CMK (cell line): ENCODE measurements around the gene SYTL3.
A peak's percentile ranks its signal among the peaks of the same experiment; 100 is the strongest.
"Not testable (repeated sequence)": the region's sequence is repeated elsewhere in the genome, so short reads cannot be mapped to it uniquely, and the experiment has no call there.

Experiments
- DNase-seq: peaks from one replicate; pipeline ENCODE4 v3.0.0-alpha.2; 2010; ENCODE audit warnings: low read depth

SYTL3 gene

DNA sequence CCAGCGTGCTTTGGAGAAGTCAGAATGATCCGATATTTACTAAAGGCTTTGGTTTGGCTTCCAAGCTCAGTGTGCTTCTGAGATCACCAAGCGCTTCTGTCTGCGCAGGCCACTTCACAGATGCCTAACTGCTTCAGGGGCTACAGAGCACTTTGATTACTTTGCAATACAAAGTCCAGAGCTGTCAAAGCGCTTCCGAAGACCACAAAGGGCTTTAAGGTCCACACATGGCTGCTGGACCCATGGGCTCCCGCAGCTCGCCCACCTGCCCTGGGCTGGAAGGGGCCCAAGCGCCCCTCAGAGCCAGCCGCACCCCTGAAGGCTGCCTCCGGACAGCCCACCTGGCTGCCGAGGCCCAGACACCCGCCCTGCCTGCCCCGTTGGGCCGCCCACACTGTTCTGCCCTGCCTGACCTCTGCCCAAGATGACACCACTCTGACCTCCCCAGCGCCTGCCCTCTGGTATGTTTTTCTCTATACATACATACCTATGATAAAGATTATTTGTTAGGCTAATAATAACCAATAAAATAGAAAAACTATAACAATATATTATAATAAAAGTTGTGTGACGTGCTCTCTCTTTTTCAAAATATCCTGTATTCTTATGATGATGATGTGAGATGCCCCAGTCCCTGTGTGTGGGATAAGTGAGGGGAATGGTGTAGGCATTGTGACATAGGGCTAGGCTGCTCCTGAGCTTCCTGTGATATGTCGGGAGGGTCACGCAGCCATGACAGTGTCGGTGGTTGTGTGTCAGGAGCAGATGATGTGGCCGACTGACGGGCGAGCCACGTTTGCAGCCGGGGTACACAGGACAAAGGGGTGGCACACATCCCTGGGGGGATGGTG, 27.9 kb upstream of the SYTL3 start:
- DNase-seq: no peak

DNA sequence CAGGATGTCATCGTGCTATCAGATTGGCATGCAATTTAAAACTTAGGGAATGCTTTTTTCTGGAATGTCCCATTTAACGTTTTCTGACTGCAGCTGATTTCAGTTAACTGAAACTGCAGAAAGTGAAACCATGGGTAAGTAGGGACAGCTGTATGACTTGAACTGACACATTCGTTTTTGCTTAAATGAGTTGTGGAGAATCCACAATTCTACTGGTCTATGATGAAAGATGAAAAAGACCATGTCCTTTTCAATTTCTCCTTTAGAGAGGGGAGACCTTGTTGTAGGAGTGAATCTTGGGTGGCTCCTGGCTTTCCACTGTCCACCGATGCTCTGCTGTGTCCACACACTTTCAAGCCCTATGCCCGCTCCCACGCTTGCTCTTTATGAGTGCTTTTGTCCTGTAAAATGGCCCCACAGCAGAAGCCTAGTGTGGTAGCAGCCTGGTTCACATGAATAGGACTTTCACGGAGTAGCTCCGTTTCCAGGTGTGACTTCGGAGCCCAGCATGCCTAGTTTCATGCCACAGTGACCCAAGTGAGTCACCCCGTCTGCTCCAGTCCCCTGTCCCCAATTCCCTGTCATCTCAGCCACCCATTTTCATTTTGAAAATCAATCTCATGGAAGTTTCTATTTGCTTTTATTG, 27.2 kb upstream of the SYTL3 start:
- no peak for DNase-seq

DNA sequence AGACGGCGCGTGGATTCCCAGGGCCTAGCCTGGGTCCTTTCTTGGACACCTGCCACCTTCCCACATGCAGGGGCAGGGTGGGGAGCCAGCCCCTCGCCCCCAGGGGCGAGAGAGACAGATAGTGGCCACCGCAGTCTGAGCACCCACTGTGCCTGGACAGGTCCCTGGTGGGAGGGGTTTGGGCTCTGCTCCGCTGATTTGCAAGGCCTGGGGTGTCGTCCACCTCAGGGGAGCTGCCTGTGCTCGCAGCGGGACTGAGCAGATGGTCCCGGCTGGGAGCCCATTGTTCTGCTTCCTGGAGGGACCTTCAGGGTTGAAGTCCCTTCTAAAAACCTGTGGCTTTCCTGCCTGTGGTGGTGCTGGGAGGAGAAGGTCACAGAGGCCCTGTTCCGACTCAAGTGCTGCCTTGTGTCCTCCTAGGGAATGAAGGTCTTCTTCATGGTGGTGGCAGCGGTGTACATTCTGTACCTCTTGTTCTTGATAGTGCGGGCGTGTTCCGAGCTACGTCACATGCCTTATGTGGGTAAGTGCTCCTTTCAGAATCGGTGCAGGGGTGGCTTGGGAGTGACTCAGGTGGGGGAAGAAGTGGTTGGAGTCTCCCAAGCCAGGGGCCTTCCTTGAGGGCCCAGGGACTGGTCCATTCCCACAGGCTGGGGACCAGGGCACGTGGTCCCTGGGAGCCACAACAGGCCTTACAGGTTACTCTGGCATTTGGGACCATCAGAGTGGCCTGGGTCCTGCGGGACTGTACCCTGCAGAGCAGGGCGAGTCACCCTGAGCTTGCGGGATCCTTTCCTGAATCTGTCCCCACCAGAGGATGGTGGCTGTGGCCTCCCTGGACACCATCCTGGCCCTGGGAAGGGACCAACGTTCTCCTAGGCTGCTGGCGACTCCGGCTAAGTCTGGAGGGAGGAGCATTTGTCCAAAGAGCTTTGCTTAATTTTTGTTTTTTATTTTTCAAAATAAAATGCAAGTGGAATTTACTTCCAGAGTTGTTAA, 24.9 kb upstream of the SYTL3 start:
- DNase-seq: no peak

DNA sequence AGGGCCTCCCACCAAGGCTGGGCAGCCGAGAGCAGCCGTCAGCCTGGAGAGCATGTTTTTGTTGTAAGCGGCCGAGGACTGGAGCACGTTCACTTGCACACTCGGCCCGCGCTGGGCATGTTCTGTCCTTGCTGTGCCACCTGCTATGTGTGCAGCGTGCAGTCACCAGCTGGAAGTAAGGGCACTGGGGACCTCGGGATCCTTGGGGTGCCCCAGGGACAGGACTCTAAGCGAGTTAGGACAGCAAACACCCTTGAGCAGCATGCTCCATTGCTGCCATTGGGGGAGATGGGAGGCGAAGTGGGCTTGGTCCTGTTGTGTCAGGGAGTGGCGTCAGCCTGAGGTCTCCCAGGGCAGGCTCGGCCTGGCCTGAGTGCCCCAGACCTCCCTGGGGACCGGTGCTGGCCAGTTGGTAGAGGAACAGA, 24.0 kb upstream of the SYTL3 start:
- no peak for DNase-seq

DNA sequence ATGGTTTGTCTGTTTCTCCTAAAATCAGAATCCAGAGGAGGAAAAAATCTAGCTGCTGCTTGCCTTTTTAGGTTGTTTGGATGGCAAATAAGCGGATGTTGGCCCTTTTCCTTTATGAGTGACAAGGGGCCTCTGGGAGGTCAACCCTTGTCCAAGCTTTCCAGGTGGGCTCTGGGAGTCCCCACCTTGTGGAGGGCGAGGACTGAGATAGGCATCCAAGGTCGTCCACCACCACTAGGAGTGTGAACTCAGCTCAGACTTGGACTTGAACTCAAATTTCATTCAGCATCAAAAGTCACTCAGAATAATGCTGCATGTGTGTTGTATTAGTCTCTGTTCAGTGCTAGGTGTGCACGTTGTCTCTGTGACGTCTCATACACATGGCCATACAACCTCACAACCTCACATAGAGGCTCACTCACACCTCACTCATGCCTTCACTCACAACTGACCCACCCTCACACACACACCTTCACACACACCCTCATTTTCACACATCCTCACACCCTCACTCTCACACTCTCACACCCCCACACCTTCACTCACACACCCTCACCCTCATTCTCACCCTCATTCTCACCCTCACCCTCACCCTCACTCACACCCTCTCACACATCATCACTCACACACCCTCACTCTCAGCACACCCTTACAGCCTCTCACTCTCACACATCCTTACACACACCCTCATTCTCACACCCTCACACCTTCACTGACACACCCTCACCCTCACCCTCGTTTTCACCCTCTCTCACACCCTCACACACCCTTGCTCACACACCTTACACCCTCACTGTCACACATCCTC, 23.3 kb upstream of the SYTL3 start:
- DNase-seq: no peak

DNA sequence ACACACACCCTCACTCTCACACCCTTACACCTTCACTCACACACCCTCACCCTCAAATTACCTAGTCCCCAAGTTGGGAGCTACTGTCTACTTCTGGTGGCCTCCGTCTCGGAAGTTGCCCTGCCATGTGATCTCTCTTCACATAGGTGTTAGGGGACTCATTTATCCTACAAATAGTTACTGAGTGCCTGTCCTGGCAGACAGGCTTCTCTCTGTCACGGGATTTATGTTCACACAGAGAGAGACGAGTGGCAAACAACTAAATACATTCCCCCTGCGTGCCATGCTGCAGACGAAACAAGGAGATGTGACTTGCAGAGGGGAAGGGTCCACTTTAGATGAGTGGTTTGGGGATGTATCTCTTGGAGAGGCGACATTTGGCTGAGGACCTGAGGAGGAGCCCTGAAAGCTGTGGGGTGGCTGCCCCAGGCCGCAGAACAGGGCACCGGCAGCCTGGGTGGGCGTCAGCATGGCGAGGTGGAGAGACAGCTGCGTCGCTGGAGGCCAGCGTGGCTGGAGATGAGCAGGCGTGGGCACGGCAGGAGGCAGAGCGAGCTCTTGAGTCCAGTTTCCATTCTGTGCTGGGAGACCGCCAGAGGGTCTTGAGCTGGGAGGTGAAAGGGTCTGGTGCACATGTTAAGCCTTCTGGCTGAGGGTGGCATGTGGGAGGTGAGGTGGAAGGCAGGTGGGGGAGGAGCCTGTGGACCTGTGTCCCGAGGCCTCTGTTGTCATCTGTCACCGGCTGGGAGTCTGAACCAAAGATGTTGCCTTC, 22.5 kb upstream of the SYTL3 start:
- DNase-seq: no peak

DNA sequence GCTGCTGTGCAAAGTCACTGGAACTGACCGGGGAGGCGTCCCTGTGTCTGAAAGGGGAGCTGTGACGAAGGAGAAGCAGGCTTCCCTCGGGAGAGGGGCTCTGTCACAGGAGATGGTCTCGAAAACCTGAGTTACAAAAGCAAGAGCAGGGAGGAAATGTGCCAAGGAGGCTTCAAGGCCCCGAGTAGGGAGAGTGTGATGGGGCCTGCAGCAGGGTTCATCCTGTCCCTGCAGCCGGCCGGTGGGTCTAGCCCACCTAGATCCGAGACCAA, 22.0 kb upstream of the SYTL3 start:
- DNase-seq: no peak

DNA sequence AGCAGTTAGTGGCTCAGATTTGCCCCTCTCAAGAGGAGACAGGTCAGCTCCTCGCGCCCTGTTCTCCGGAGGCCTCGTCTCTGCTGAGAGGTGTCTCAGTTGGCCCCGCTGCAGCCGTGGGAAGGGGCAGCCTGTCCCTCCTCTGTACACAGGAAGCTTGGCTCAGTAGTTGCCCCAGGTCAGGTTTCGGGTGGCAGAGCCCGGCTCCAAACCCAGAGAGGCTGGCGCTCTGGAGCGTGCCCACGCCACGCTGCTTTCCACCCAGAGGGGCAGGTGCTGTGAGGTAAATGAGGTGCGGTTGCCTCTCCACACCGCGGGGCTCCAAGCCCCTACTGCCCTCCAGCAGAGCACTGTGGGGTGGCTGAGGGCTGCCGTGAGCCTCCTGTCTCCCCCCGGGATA, 21.3 kb upstream of the SYTL3 start:
- no peak for DNase-seq

DNA sequence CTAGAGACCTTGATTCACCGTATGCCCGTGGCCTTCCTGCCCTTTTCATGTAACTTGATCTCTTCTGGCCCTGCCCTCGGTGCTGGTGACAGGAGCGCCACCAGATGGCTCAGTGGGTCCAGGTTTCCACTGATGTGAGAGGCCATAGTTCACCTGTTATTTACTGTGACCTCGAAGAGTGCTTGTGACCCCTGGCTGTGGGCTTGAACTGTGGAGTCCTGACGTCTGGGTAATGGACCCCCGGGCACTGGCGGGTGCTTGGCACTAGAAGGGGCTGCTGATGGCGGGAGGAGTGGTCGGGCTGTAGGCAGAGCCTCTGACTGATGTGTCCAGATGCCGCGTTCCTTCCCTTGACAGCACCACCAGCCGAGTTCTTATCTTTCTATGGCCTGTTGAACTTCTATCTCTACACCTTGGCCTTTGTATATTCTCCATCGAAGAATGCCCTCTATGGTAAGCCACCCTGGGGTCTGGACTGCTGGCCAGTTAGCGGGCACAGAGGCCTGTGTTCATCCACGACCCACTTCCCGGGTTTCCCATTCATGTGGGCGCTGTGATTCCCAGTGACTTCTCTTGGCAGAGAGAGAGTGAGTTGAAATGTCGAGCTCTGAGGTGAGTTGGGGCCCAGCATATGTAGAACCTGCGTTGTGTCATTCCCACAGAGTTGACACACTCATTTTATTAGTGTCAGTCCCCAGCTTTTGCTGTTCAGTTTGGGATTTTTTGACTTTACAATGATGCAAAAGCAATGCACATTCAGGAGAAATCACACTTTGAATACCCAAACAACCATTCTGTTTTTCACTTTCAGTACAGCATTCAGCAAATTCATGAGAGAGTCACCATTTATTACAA, 20.3 kb upstream of the SYTL3 start:
- no peak for DNase-seq

DNA sequence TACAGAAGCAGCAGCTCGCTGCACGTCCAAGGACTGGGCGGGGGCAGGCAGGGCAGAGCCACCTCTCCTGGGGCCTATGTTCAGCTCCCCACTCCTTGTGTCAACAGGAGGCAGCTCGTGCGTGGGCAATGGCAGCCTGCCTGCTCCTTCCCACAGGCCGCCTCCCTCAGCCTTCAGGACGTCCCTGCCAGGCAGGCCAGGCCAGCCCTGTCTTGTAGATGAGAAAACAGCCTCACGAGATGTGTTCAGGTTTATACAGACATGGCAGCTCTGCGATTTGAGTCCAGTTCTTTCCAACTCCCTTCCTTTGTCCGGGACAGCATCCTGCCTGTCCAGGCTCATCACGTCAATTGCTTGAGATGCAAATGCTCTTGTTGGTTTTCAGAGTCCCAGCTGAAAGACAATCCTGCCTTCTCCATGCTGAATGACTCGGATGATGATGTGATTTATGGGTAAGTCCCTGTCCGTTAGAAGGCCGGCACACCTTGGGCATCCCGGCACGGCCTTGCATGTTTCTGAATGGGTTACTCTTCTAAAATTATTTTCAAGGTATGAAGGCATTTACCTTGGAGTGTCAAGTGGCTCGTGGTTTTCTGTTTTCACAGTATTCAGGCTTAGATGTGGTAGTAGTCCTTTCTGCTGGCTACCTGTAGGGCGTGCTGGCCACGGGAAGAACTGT, 18.8 kb upstream of the SYTL3 start:
- DNase-seq: no peak

DNA sequence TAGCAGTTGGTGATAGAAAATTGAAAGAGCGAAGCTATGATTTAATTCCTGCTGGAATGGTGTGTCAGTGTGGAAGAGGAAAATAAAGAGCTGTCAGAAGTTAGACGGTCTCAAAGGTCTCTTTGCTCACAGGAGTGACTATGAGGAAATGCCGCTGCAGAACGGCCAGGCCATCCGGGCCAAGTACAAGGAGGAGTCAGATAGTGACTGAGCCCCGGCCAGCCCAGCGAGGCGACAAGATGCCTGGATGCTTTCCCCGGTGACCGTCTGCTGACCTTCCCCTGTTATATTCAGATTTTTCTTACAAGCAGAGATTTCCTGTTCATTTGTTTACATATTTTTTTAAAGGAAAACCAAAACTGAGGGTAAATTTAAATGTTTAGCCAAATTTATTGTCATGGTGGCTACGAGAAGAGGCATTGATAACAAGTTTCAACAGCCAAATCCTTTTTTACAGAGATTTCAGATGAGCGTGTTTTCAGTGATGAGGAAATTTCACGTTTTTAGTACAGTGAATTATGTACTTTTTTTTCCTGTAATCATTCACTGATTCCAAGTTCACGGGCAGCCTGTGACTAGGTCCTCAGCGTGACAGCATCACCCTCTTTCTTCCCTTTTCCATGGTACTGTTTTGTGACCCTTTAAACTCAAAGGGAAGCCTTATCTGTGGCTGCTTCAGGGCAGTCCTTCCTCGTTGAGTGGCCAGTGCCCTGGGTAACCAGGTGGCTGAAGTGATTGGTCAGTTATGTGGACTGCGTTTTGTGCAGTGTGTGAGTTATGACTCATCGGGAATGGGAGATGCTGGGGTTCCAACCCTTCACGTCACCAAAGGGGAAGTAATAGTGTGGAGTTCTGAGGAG, 17.9 kb upstream of the SYTL3 start:
- DNase-seq: peak; percentile 94

DNA sequence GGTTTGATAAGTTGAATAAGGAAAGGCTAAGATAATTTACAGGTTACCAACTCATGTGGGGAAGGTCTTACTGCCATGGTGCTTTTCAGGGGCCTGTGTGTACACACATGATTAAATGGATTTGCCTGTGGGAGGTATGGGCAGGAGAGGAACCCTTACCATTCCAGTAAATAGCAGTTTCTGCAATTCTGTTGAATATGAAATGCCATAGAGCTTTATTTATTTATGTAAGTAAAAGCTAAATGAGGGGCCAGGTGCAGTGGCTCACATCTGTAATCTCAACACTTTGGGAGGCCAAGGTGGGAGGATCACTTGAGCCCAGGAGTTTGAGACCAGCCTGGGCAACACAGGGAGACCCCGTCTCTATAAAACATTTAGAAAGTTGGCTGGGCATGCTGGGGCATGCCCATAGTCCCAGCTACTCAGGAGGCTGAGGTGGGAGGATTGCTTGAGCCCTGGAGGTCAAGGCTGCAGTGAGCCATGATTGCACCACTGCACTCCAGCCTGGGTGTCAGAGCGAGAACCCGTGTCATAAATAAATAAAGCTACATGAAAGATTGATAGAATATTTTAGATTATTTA, 17.2 kb upstream of the SYTL3 start:
- DNase-seq: not testable (repeated sequence)

DNA sequence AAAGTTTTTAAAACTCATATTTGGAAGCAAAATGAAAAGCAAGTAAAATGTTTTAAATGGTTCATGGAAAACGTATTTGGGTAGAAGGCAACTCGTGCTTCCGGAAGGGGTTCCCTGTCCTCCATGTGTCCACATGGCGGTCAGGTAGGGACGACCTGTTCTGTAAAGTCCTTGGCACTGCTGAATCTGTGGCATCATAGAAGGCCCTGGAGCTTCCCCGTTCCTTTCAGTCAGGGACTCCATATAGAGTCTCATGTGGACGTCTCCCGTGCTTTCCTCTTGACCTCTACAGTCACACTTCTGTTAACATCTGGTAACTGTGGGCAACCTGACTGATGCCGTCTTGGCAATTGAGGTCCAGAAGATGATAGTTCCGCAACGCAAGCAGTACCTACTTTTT, 16.7 kb upstream of the SYTL3 start:
- no peak for DNase-seq

DNA sequence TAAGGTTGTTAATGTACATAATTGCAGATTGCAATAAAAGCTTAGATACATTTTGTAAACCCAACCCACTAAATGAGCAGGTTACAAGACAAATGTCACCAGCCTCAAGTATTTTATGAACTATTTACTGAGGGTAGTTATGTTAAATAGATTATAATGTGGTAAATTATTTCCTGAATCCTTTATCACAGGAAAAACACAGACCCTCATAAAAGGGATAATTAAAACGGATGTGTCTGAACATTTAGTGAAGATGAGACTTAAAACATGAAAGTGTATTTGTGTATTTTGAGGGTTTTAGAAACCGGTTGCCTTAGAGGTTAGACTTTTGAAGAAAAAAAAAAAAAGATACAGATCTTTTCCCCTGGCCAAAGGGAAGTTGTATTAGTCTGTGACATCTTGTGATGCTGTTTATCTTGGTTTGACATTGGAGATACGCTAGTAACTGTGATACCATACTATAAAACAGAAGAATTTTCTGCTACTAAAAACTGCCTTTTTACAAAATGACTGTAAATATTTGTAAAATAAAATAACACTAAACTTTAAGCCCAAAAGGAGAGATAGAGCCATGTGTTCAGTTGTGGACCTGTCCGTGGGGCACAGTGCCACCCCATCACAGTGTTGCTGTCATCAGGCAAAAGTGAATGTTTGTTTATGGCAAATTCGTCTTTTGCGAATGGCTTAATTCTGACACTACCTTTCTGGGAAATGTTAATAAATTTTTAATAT, 15.0 kb upstream of the SYTL3 start:
- no peak for DNase-seq

DNA sequence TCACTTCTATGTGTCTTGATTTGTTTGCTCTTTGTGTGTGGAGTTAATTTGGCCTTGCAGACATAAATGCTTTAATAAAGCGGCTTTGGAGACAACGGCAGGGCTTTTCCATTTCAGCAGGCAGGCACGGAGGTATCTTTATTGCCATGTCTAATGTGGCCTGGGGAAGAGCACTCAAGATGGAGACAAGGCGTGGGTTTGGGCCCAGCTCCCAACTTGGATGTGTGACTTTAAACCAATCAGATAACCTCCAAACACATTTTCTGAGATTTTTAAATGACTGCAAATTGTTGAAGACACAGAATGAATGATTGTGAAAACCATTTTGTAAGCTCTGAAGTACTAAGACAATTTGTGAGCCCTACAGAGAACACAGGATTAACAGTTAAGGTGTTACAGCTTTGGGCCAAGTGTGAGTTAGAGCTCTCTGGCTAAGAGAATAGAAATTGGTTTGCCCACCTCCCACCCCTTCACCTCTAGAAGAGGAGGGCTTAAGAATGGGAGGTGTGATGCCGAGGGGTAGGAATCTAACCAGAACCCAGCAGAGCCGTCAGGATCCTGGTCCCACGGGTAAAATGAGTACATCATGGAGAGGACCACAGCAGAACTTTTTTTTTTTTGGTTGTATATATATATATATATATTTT, 14.3 kb upstream of the SYTL3 start:
- no peak for DNase-seq

DNA sequence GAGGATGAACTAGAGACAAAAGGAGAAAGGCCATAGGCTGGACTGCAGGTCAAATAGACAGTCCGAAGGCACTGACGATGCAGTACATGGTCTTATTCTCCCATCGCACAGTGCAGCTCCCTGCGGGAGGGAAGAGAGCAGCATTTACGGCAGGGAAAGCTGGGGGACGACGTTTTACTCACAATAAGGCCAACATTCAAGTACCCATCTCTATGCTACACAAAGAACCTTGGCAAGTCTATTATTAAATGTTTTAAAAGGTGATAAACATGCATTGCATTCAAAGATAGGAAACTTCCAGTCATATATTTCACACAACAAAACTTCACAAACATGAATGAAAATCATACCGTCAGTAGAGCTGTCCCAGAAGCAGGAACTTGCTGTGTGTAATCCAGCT, 13.1 kb upstream of the SYTL3 start:
- no peak for DNase-seq

DNA sequence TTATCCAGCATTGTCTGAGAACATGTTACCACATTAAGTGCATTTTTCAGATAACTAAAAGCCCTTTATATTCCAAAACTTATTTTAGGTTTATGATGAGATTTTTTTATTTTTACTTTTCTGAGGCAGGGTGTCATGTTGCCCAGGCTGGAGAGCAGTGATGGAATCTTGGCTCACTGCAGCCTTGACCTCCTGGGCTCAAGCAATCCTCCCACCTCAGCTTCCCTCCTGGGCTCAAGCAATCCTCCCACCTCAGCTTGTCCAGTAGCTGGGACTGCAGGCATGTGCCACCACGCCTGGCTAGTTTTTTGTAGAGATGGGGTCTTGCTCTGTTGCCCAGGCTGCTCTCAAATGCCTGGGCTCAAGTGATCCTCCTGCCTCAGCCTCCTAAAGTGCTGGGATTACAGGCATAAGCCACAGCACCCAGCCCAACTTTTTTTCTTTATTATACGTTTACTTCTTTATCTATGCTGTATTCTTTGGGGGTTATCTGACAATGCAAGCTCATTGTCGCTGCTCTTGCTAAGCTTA, 11.5 kb upstream of the SYTL3 start:
- no peak for DNase-seq
